D341Med (cell line): Measurements from ENCODE around the gene HOXB6.

ENCODE experiments used
- DNase-seq: peaks from one replicate; pipeline ENCODE4 v3.0.0; 2012; ENCODE audit warnings: low spot score

The HOXB6 gene

DNA sequence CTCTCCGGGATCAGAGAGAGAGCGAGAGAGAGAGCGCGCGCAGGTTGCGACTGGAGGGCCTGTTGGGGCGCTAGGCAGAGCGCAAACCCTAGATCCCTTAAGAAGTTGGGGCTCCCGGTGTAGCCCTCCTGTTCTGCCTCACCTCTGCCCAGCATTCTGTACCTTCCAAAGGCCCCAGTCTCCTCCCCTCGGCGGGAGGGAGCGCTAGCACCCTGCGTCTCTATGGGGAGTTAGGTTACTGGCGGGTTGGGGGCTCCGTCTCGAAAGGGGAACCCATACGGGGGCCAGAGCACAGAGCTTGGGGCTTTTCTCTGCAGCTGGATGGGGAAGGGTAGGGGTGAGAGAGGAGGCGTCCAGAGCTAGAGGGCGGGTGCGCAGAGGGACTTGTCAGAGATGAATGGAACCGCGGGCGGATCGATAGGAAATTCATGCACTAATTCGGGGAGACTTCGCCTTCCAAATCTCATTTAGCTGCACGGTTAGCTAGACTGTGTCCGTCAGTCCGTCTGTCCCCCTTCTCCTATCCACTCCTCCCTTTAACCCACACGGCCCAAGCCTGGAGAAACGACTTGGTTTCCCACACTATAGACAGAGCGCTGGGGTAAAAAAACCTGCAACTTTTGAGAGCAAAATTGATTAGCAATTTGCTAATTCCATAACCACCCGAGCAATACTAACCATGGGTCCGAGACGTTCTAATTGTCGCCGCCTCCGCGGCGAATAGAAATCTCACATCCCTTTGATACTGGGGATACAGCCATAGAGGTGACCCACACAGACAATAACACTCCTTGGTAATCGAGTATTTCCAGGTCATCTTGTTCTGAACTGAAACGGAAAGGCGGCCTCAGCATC lies 25.9 kb downstream of the HOXB6 start:
- no peak for DNase-seq

DNA sequence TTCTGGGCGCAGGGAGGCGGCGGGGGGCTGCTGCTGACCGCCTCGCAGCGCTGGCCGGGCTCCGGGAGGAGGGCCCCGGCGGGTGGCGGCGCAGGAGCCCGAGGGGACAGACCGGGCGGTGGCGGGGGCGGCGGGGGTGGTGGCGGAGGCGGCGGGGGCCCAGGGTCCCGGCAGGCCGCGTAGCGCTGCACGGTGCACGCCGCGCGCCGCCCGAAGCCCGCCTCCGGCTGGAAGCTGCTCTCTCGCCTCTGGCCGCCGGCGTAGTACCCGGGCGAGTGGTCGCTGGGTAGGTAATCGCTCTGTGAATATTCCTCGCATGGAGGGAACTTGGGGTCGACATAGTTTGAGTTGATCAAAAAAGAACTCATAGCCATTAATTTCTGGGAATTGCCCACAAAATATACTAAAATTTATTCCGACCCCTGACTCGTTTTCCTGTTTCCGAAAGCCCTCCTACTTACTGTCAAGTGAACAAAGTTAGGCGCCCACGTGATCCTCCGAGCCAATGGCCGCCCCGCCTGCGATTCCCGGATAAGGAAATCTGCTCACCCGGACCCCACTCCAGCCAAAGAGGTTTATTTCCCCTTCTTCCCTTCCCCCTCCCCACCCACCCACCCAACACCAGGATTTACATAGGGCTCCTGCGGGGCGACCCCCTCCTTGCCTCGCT lies 26.7 kb downstream of the HOXB6 start, which contains the start of gene HOXB4:
HOXB4 (minus strand) TSS at position 405 of the 670 bp plus-strand sequence; CDS start at position 374, 31 bp downstream.
- no peak for DNase-seq

GRCh38 chr17:48577330-48577945 lies 27.3 kb downstream of the HOXB6 start:
- no peak for DNase-seq

GRCh38 chr17:48576479-48577309 lies 28.1 kb downstream of the HOXB6 start:
- no peak for DNase-seq

GRCh38 chr17:48575673-48576478 lies 28.9 kb downstream of the HOXB6 start:
- no peak for DNase-seq

- DNase-seq: no peak
Measured at GRCh38 chr17:48575066-48575582, 29.7 kb downstream of the HOXB6 start.

DNA sequence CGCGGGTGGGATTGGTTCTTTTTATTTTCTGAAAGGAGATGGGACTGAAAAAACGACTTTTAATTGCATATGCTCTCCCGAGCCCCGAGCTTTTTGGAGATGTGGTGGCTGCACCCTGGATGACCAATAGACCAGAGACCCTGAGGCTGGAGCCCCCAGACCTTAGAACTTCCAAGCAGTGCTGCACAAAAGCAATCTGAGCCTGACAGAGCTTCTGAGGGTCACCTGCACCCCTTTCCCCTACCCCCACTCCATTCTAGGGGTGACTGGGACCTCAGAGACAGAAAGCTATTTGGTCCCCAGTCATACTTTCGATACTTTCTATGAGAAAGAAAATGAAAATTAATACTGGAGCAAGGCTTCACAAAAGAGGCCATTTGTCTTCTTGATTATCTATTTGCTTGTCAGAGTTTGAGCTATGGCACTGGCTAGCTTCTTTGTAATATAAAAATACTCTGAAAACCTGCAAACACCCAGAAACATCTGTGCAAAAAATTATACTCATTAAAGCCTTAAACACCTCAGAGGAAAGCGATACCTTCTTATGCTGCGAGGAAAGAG lies 30.2 kb downstream of the HOXB6 start:
- DNase-seq: no peak

GRCh38 chr17:48571826-48572417 lies 32.9 kb downstream of the HOXB6 start:
- no peak for DNase-seq

DNA sequence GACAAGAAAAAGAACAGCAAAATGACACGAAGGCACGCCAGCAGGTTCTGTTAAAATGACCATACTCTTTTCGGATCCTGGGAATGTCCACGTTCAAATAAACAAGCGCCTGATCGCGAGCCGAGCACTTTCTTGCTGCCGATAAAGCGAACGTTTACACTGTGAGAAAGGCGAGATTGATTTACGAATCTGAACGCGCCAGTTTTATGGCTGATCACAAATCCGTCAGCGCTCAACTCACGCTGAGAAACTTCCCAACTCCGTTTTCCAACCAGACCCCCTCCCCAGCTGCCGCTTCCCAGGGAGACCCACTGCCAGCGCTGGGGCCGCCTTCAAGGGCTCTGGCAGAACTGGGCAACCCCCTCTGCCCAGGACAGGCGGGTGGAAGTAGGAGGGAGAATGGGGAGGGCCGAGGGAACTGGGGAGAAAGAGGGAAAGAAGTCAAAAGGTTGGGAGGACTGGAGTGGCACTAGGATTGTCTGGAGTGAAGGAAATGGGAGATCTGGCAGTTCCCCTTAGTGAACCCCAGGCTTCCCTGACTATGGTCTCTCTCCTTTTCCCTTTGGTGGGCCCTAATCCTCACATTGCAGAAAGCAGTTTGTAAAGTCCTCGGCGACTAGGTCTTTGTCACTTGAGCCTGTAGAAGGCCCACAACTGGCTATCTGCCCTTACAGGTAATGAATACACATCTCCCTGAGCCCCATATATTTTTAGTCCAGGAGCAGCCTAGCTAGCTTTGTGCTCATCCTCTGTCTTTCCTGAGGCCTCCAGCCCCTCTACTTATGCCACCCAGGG lies 33.6 kb downstream of the HOXB6 start:
- no peak for DNase-seq

- no peak for DNase-seq
Measured at GRCh38 chr17:48570325-48571023, 34.3 kb downstream of the HOXB6 start.

DNA sequence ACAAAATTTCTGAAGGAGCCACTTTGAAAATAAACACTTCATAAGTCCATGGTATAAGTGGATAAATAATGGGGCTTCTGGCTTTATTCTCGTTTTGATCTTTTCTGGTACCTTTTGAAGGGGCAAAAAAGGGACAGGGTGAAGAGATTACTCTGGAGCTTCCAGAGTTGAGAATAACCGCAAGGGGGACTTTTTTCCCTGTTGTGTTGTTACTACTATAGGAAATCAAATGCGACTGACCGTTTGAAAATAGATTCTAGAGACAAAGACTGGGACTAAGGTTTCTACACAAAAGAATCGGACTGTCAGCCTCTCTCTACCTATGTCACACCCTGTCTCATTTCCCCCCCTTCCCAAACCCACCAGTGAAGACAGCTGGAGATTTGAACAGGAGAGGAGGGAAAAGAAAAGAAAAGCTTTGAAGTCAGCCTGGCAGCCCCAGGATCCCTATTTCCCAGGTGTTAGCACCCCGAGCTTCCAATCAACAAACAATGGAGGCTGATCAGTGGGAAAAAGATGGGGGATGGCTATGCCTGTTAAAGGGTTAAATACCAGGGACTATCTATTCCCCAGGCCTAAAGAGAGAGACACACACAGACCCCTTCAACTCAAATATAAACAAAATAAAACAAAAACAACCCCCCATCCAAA lies 35.0 kb downstream of the HOXB6 start:
- no peak for DNase-seq

- DNase-seq: no peak
Measured at GRCh38 chr17:48569240-48569582, 35.6 kb downstream of the HOXB6 start.

DNA sequence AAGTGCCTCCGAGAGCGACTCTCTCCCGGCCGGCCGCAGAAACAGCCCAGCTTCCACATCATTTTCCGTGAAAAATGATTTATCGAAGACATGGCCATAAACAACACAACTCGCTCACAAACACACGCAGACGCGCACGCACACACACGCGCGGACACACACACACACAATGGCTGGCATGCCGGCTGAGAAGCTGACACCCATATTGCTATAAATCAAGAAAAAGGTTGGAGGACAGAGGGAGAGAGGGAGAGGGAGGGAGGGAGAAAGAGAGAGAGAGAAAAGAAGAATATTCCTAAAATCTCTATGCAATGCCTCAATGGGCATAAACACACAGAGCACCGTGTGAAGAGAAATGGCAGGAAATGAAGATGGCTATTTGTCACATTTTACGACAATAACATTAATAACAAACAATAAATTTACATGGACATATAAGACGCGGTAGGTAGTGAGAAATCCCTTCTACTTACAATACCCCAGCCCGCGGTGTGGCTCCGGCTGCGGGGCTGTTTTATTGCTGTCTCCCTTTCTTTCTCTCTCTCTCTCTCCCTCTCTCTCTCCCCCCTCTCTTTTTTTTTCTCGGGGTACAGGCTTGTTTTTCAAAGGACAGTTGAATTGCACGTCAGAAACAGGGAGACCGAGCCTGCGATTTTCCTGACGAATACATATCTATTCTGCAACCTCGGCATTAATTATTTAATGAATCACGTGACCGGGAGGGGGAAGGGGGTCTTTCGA lies 36.1 kb downstream of the HOXB6 start:
- DNase-seq: no peak

DNA sequence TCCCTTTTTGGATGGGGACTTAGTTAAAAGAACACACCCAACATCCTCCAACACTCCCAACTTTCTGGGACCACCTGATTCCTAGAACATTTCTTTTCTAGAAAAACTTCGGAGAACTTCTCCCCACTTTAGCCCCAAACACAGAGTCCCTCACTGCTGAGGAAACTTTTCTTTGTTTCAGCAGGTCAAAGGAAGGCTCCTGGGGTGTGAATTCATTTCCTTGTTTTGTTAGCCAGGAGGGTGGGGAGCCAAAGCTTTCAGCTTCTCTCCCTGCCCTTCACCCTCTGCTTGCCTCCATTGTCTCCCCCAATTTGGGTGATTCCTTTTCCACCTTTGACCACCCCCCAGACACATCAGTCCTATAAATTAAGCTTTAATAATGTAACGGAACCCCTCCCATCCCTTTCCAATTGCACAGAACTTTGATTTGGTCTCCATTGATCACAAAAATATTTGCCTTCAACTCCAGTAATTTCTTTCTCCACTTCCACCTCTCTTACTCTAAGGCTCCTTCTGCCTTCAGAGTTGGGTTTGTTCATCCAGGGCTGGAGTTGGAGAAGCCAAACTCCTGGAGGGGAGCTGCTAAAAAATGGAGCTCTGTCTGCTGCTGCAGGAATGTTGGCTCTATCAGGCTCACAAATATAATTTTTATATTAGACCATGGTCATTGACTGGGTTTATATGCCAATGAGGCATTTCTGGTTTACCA lies 37.0 kb downstream of the HOXB6 start:
- no peak for DNase-seq

- no peak for DNase-seq
Measured at GRCh38 chr17:48567209-48567608, 37.6 kb downstream of the HOXB6 start.

- no peak for DNase-seq
Measured at GRCh38 chr17:48566717-48567116, 38.1 kb downstream of the HOXB6 start.
